ENCODE data around the gene SETDB2. TPM values are rescaled to one million over a fixed set of nuclear protein-coding genes. Genes with fewer than 3 reads are reported as not detected.

Gene SETDB2
- total and polyA plus RNA-seq, 10 of the 15 experiments (the other 5 are each of a cell fraction or from before 2014, with no cell fraction given), result 1.2 to 10.0 (median 7.4) TPM

DNA sequence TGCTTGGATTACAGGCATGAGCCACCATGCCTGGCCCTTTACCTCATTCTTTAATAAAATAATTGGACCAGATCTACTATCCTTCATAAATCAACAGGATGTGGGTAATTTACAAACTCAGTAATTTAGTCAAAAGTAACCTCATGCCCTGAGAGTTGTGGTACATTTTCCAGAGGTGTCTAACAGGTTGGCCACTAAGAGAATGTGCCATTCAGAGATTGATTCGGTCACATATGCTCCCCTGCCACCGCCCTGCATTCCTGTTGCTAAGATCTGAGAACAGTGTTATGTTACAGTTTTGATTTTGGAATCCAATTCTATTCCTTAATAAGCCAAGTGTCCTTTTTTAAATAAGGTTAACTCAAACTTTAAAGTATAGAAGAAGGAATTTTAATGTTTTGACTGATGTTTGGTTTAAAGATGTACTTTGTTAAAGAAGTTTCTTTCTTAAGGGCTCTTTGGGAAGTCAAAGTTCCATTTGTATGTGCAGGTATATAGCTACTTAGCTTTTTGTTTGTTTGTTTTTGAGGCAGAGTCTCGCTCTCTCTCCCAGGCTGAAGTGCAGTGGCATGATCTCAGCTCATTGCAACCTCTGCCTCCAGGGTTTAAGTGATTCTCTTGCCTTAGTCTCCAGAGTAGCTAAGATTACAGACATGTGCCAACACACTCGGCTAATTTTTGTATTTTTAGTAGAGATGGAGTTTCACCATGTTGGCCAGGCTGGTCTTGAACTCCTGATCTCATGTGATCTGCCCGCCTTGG, 80.8 kb downstream of the SETDB2 start:
- ChIA-PET SMC1A (ENCODE audit: uncharacterized antibody, unreplicated experiment) (interaction anchor here (1.0 to 1.2 kb wide), 2 partner anchors 10 to 15 kb away, joined by 3 to 6 read pairs; no protein-coding TSS in a partner anchor), RAD21 (ENCODE audit: unreplicated experiment) (no interaction called here), POLR2A (no interaction called here), CTCF (interaction anchor here (0.7 kb wide), 1 partner anchor 456 kb away, joined by 3 read pairs; no protein-coding TSS in a partner anchor)
- Histone ChIP-seq H3K4me3 (no peak overlapping the region), H3K79me2 (ENCODE audit: control insufficient read depth, insufficient read depth, low read length) (no peaks in the 10 kb centered on the region), H3K27me3 (replicated peaks in 1 of 2; ENCODE audit: control insufficient read depth in 2 of 2, insufficient read depth in 2 of 2, low read length in 1 of 2) (no peaks in the 10 kb centered on the region), H4K20me1 (ENCODE audit: control insufficient read depth, insufficient read depth) (no peaks in the 10 kb centered on the region), H3K4me1 (ENCODE audit: control insufficient read depth, insufficient read depth, low read length) (no peaks in the 10 kb centered on the region), H3K9me3 (replicated peaks; ENCODE audit: control insufficient read depth, insufficient read depth, low read length) (no peaks in the 10 kb centered on the region), H2AFZ (ENCODE audit: control insufficient read depth, low read depth, low read length) (no peak overlapping the region), H3K4me2 (ENCODE audit: control insufficient read depth, insufficient read depth) (no peak overlapping the region), H3K9ac (ENCODE audit: control insufficient read depth, insufficient read depth, low read length) (no peak overlapping the region), H3K36me3 (ENCODE audit: control insufficient read depth in 2 of 2, insufficient read depth in 2 of 2, low read length in 1 of 2) (peaks cover 0 to 23% of the 10 kb centered on the region in 2 experiments; a peak in 2 of 4 replicates), H3K27ac (ENCODE audit: control insufficient read depth, insufficient read depth) (no peak overlapping the region)
- intact Hi-C loops (cut with micrococcal nuclease; ENCODE audit: unreplicated experiment) (no loop called here), in situ Hi-C loops (cut with MboI) (no loop called here)
- ATAC-seq (no peak), DNase-seq (ENCODE audit: low read depth, low spot score) (no peak), FAIRE-seq (no peak)
- TF ChIP-seq NR2C1 (IDR thresholded peaks at IDR 0.05) (no peak), MYC (IDR thresholded peaks at IDR 0.05; ENCODE audit: insufficient read depth, insufficient read length, insufficient replicate concordance, low read length, severe bottlenecking) (no peak), NFIC (IDR thresholded peaks at IDR 0.05; ENCODE audit: low read depth, low read length) (no peak), CHD1 (IDR thresholded peaks at IDR 0.05; ENCODE audit: low read depth, low read length) (no peak), ZNF384 (IDR thresholded peaks at IDR 0.05; ENCODE audit: borderline replicate concordance, low read depth, low read length) (no peak), TAF1 (IDR thresholded peaks at IDR 0.05; ENCODE audit: borderline replicate concordance, low read depth, low read length) (no peak), NR2C2 (IDR thresholded peaks at IDR 0.05; ENCODE audit: borderline replicate concordance, control insufficient read depth, insufficient read length, low read depth) (no peak), HCFC1 (IDR thresholded peaks at IDR 0.05; ENCODE audit: low read length) (no peak), BHLHE40 (IDR thresholded peaks at IDR 0.05; ENCODE audit: borderline replicate concordance in 1 of 2, low read depth in 2 of 2, low read length in 1 of 2) (no peak)
- TF ChIP-seq, protein P1, sequence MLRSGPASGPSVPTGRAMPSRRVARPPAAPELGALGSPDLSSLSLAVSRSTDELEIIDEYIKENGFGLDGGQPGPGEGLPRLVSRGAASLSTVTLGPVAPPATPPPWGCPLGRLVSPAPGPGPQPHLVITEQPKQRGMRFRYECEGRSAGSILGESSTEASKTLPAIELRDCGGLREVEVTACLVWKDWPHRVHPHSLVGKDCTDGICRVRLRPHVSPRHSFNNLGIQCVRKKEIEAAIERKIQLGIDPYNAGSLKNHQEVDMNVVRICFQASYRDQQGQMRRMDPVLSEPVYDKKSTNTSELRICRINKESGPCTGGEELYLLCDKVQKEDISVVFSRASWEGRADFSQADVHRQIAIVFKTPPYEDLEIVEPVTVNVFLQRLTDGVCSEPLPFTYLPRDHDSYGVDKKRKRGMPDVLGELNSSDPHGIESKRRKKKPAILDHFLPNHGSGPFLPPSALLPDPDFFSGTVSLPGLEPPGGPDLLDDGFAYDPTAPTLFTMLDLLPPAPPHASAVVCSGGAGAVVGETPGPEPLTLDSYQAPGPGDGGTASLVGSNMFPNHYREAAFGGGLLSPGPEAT (IDR thresholded peaks at IDR 0.05; ENCODE audit: low read depth), result no peak
- WGBS (ENCODE audit: insufficient coverage, insufficient replicate concordance, low lambda C conversion rate, missing lambda C conversion rate), result 82% methylated on average over 5 of the region's 5 CpGs
- BruUV-seq (replicated peaks), result no TSS peak

All from GM12878 (cell line).